HG03575 (cell line): Measurements from ENCODE around the gene SDHAF2.

Experiments
- ATAC-seq: cut with Tn5 transposase; IDR thresholded peaks from one replicate; pipeline ENCODE4 v1.9.1; 2021; ENCODE audit not compliant: unreplicated experiment, insufficient number of reproducible peaks, low FRiP score; ENCODE audit errors: extremely low read depth

The SDHAF2 gene

GRCh38 chr11:61489833-61490721 lies 60.2 kb downstream of the SDHAF2 start:
- no peak for ATAC-seq

GRCh38 chr11:61491736-61492395 lies 61.9 kb downstream of the SDHAF2 start:
- no peak for ATAC-seq

DNA sequence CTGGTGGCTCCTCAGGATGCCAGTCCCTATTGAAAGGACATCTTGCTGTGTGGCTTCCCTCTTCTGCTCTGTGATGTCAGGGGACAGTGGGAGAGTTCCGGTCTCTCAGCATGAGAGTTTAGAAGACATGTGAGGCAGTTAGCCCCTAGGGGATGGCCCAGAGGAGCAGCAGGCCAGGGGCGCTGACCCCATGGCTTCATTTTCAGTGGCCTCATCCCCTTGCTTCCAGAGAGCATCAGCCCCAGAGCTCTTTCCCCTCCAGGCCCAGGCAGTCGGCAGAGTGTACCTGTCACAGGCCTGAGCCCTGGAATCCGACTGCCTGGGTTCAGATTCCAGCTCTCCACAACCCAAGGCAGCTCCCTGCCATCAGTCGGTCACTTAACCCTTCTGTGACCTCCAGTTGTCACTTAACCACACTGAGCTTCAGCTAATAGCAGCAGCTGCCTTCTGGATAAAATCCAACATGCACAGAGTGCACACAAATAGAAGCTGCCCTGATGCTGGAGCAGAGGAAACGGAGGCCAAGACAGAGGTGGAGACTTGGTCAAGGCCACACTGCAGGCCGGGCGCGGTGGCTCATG lies 64.5 kb downstream of the SDHAF2 start:
- no peak for ATAC-seq

GRCh38 chr11:61495801-61496601 lies 66.1 kb downstream of the SDHAF2 start:
- ATAC-seq = no peak
